ENCODE results near the gene DDAH2. TPM values are rescaled to one million over a fixed set of nuclear protein-coding genes. Genes with fewer than 3 reads are reported as not detected.

Gene DDAH2
- total RNA-seq, 1 donor from 2014 or later: 67.0 TPM

DNA sequence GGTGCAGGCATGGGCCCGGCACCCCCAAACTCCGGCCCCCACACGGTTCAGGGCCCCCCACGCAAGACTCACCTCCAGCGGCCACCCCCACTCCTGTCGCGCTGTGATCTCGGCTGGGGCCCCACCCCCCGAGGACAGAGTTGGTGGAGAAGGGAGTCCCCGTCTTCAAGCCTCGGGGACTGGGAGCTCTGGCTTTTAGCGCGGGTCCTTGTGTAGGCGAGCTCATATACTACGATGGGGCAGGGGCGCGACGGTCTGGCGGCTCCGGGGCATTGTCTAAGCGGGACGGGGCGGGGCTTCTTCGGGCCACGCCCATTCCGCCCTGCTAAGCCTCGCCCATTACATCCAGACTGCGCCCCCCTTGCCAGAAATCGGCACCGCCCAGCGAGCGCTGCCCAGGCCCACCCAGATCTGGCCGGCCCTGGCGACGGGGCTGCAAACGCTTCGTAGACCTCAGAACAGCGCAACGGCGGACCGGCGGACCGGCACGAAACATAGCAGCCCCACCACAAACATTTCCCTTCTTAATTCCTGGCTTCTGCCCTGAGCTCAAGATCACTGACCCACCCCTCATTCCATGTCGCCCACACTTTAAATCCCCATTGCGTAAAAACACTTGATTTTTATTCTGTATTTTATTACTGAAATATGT, 1.0 kb upstream of the DDAH2 start:
- Histone ChIP-seq H3K4me3 (peak overlapping the region; percentile 91), H3K36me3 (peaks cover 64% of the 10 kb centered on the region), H3K27ac (peak overlapping the region; percentile 93), H3K9me3 (no peaks in the 10 kb centered on the region), H3K4me1 (peaks cover 81% of the 10 kb centered on the region), H3K27me3 (ENCODE audit: low read depth) (no peaks in the 10 kb centered on the region)
- peak; percentile 82 to 83 for ATAC-seq
- intact Hi-C loops (cut with DNase I): loop anchor here (10.0 kb wide), 1 partner anchor 105 kb away; no protein-coding TSS in a partner anchor
- no peak for TF ChIP-seq CTCF (IDR thresholded peaks at IDR 0.05)
- peak; percentile 88 for DNase-seq

- Histone ChIP-seq H3K4me3 (peak overlapping the region; percentile 91), H3K27me3 (ENCODE audit: low read depth) (no peaks in the 10 kb centered on the region), H3K9me3 (no peaks in the 10 kb centered on the region), H3K27ac (peak overlapping the region; percentile 93), H3K36me3 (peaks cover 64% of the 10 kb centered on the region), H3K4me1 (peaks cover 78% of the 10 kb centered on the region)
- ATAC-seq (peak; percentile 90 to 91), DNase-seq (peak; percentile 94)
- TF ChIP-seq CTCF (IDR thresholded peaks at IDR 0.05): no peak
- intact Hi-C loops (cut with DNase I): no loop called here
Observed at GRCh38 chr6:31729515-31729978, 448 bp upstream of the DDAH2 start.

- Histone ChIP-seq H3K27me3 (ENCODE audit: low read depth) (no peaks in the 10 kb centered on the region), H3K4me3 (peak overlapping the region; percentile 91), H3K36me3 (peaks cover 50% of the 10 kb centered on the region), H3K27ac (peak overlapping the region; percentile 93), H3K9me3 (no peaks in the 10 kb centered on the region), H3K4me1 (peaks cover 63% of the 10 kb centered on the region)
- intact Hi-C loops (cut with DNase I): no loop called here
- DNase-seq: no peak
- no peak for ATAC-seq
- TF ChIP-seq CTCF (IDR thresholded peaks at IDR 0.05): no peak
Observed at GRCh38 chr6:31727717-31728671, 1.1 kb downstream of the DDAH2 start.

DNA sequence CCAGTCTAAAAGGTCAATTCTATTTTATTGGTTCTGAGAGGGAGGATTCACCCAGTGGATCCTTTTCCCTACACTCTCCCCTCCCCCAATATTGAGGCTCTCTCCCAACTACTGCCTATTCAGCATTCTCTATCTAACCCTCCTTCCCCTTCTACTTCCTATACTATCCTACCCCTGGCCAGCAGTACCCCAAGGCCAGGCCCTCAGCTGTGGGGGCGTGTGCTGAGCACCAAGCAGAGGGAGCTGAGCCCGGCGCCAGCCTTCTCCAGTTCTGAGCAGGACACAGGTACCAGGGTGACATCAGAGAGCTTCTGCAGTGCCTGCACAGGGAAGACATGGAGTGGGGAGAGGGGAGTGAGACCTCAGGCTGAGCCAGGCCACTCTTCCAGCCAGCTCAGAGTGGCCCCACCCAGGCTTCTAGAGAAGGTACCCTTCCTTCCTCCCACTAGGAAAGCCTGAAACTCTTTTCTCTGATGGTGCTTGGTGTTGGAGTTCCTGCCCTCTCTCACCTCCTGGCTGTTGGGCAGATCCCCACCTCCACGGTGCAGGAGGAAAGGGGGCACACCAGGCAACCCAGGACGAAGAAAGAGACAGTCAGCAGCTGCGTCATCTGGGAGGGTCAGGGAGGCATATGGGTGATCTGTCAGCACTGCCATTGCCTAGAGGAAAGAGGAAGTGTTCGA, 1.9 kb downstream of the DDAH2 start:
- intact Hi-C loops (cut with DNase I): no loop called here
- Histone ChIP-seq H3K9me3 (no peaks in the 10 kb centered on the region), H3K4me1 (peaks cover 54% of the 10 kb centered on the region), H3K27me3 (ENCODE audit: low read depth) (no peaks in the 10 kb centered on the region), H3K27ac (peak overlapping the region; percentile 93), H3K4me3 (peak overlapping the region; percentile 91), H3K36me3 (peaks cover 41% of the 10 kb centered on the region)
- no peak for TF ChIP-seq CTCF (IDR thresholded peaks at IDR 0.05)
- ATAC-seq (peak in 1 of 2 donors; percentile 37), DNase-seq (no peak)
